Measurements from ENCODE around the gene CEBPZ. TPM values are rescaled to one million over a fixed set of nuclear protein-coding genes. Genes with fewer than 3 reads are reported as not detected.
"Not testable (repeated sequence)": the region's sequence is repeated elsewhere in the genome, so short reads cannot be mapped to it uniquely, and the experiment has no call there.

The CEBPZ gene
- total RNA-seq, 2 experiments from 2014 or later = 53.5 to 56.9 TPM

- H3K27ac Mint-ChIP-seq, POLR2A ChIA-PET, H3K4me3 Mint-ChIP-seq, DNase-seq, H3K27me3 Mint-ChIP-seq: not testable (repeated sequence)
- CTCF ChIA-PET = interaction anchor here (0.9 kb wide), 1 partner anchor 9 kb away, joined by 3 read pairs; no protein-coding TSS in a partner anchor
- Mint-ChIP-seq H3K9me3 (peaks cover 43% of the 10 kb centered on the region), H3K4me1 (peaks cover 17% of the 10 kb centered on the region), H3K36me3 (ENCODE audit: low read depth) (peaks cover 92% of the 10 kb centered on the region)
These were observed 24.6 kb downstream of the CEBPZ start for GRCh38 chr2:37206760-37207159.

GRCh38 chr2:37205689-37206341, 25.6 kb downstream of the CEBPZ start:
- CTCF ChIA-PET = no interaction called here
- no peak overlapping the region for H3K4me3 Mint-ChIP-seq
- peaks cover 43% of the 10 kb centered on the region for H3K9me3 Mint-ChIP-seq
- H3K27me3 Mint-ChIP-seq = no peaks in the 10 kb centered on the region
- POLR2A ChIA-PET = no interaction called here
- no peak overlapping the region for H3K27ac Mint-ChIP-seq
- no peak for DNase-seq
- H3K4me1 Mint-ChIP-seq = peaks cover 24% of the 10 kb centered on the region
- peaks cover 90% of the 10 kb centered on the region for H3K36me3 Mint-ChIP-seq (ENCODE audit: low read depth)

DNA sequence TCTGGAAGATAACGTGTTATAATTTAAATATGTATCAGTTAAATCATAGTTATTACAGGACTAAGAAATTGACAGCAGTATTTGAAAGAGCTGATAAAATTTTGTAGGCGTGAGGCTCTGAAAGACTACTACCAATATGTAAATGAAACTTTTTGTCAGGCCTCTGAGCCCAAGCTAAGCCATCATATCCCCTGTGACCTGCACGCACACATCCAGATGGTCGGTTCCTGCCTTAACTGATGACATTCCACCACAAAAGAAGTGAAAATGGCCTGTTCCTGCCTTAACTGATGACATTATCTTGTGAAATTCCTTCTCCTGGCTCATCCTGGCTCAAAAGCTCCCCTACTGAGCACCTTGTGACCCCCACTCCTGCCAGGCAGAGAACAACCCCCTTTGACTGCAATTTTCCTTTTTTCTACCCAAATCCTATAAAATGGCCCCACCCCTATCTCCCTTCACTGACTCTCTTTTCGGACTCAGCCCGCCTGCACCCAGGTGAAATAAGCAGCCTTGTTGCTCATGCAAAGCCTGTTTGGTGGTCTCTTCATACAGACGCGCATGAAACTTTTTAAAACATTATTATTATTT, 26.2 kb downstream of the CEBPZ start:
- H3K4me3 Mint-ChIP-seq, CTCF ChIA-PET, H3K27ac Mint-ChIP-seq, DNase-seq, POLR2A ChIA-PET, H3K27me3 Mint-ChIP-seq: not testable (repeated sequence)
- peaks cover 30% of the 10 kb centered on the region for H3K4me1 Mint-ChIP-seq
- H3K36me3 Mint-ChIP-seq (ENCODE audit: low read depth) = peaks cover 90% of the 10 kb centered on the region
- peaks cover 43% of the 10 kb centered on the region for H3K9me3 Mint-ChIP-seq

DNA sequence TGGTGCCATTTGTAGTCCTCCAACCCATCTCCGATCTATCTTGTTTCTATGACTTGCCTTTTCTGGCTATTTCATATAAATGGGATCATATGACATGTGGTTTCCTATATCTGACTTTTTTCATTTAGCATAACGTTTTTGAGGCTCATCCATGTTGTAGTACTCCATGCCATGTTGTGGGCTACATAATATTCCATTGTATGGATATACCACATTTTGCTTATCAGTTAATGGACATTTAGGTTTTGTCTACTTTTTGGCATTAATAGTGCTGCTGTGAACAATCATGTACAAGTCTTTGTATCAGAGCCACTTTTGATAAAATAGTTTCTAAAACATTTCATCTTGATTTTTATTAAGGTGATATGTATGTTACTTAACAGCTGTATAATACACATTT, 27.7 kb downstream of the CEBPZ start:
- CTCF ChIA-PET = no interaction called here
- H3K4me1 Mint-ChIP-seq = peaks cover 41% of the 10 kb centered on the region
- peaks cover 85% of the 10 kb centered on the region for H3K36me3 Mint-ChIP-seq (ENCODE audit: low read depth)
- POLR2A ChIA-PET = no interaction called here
- H3K4me3 Mint-ChIP-seq = no peak overlapping the region
- DNase-seq = no peak
- no peak overlapping the region for H3K27ac Mint-ChIP-seq
- no peaks in the 10 kb centered on the region for H3K27me3 Mint-ChIP-seq
- peaks cover 34% of the 10 kb centered on the region for H3K9me3 Mint-ChIP-seq

- Mint-ChIP-seq H3K27me3 (no peaks in the 10 kb centered on the region), H3K36me3 (ENCODE audit: low read depth) (peaks cover 73% of the 10 kb centered on the region), H3K27ac (no peak overlapping the region), H3K4me1 (peaks cover 44% of the 10 kb centered on the region), H3K4me3 (no peak overlapping the region), H3K9me3 (peaks cover 15% of the 10 kb centered on the region)
- ChIA-PET POLR2A (interaction anchor here (0.6 kb wide), 1 partner anchor 726 kb away, joined by 3 read pairs; no protein-coding TSS in a partner anchor), CTCF (interaction anchor here (0.8 to 0.9 kb wide), 2 partner anchors 19 to 30 kb away, joined by 3 read pairs; partner anchors contain the start of genes CEBPZ and NDUFAF7)
- no peak for DNase-seq
These were observed 29.6 kb downstream of the CEBPZ start for GRCh38 chr2:37201766-37202165.

- H3K9me3 Mint-ChIP-seq = peaks cover 12% of the 10 kb centered on the region
- CTCF ChIA-PET = interaction anchor here (0.6 to 1.4 kb wide), 4 partner anchors 19 to 155 kb away, joined by 3 to 7 read pairs (median 3); partner anchors contain the start of genes CEBPZ and NDUFAF7
- H3K27me3 Mint-ChIP-seq = no peaks in the 10 kb centered on the region
- POLR2A ChIA-PET = interaction anchor here (0.6 kb wide), 1 partner anchor 726 kb away, joined by 3 read pairs; no protein-coding TSS in a partner anchor
- H3K27ac Mint-ChIP-seq = no peak overlapping the region
- DNase-seq = no peak
- H3K36me3 Mint-ChIP-seq (ENCODE audit: low read depth) = peaks cover 70% of the 10 kb centered on the region
- peaks cover 44% of the 10 kb centered on the region for H3K4me1 Mint-ChIP-seq
- H3K4me3 Mint-ChIP-seq = no peak overlapping the region
These were observed 30.2 kb downstream of the CEBPZ start for GRCh38 chr2:37201208-37201607.

- peaks cover 46% of the 10 kb centered on the region for H3K4me1 Mint-ChIP-seq
- no peak overlapping the region for H3K4me3 Mint-ChIP-seq
- peaks cover 4% of the 10 kb centered on the region for H3K9me3 Mint-ChIP-seq
- no peaks in the 10 kb centered on the region for H3K27me3 Mint-ChIP-seq
- H3K27ac Mint-ChIP-seq = no peak overlapping the region
- DNase-seq = no peak
- H3K36me3 Mint-ChIP-seq (ENCODE audit: low read depth) = peaks cover 46% of the 10 kb centered on the region
- POLR2A ChIA-PET = no interaction called here
- CTCF ChIA-PET = no interaction called here
These were observed 32.7 kb downstream of the CEBPZ start for GRCh38 chr2:37198681-37199065.

DNA sequence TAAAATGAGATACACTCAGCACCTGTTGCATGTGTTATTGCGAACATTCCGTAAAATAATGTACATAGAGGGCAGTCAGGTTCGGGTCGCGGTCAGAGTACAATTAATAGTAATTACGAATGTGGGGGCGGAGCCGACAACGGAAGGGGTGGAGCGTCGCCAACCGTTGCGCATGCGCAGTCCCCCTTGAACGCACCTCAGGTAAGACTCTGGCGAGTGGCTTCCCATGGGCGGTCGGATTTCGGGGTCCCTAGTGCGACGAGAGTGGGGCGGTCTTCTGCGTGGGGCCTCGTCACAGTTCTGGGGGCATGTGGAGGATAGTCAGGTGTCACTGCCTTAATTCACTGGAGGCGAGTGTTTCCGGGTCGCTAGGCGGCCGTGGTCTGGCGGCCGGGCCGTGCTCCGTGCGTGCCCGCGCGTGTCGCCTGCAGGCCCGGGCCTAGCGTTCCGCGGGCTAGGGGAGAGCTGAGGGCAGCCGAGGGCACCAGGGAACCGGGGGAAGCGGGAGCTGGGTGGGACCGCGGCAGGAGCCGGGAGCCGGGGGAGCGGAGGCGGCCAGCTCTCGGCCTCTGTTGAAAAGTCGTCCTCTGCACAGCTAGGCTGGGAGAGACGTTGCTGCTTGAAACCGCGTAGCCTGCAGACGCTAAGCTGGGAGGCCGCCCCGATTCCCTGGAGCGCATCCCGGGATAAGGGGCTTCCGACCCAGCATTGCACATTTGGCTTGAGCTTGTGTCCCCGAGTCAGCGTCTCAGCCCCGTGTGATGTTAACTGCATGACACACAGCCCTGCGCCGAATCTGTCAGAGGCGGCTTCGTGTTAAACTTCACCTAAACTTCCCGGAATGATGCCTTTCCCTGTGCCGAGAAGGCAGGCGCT, 34.8 kb downstream of the CEBPZ start, which contains the start of gene CEBPZOS:
Gene CEBPZOS (plus strand): TSS at position 177 of the 876 bp plus-strand sequence. CDS start 3,209 bp downstream, outside the sequence.
- POLR2A ChIA-PET = interaction anchor here (0.8 kb wide), 1 partner anchor 40 kb away, joined by 3 read pairs; the partner anchor contains the start of gene EIF2AK2
- peaks cover 32% of the 10 kb centered on the region for H3K36me3 Mint-ChIP-seq (ENCODE audit: low read depth)
- no peaks in the 10 kb centered on the region for H3K9me3 Mint-ChIP-seq
- peak; percentile 87 for DNase-seq
- peaks cover 3% of the 10 kb centered on the region for H3K27me3 Mint-ChIP-seq
- peak within 1 kb of the TSS; percentile 95 for H3K27ac Mint-ChIP-seq
- CTCF ChIA-PET = interaction anchor here (0.5 to 1.0 kb wide), 4 partner anchors 15 to 162 kb away, joined by 3 to 4 read pairs (median 3); no protein-coding TSS in a partner anchor
- H3K4me1 Mint-ChIP-seq = peaks cover 40% of the 10 kb centered on the region
- peak within 1 kb of the TSS; percentile 87 for H3K4me3 Mint-ChIP-seq

DNA sequence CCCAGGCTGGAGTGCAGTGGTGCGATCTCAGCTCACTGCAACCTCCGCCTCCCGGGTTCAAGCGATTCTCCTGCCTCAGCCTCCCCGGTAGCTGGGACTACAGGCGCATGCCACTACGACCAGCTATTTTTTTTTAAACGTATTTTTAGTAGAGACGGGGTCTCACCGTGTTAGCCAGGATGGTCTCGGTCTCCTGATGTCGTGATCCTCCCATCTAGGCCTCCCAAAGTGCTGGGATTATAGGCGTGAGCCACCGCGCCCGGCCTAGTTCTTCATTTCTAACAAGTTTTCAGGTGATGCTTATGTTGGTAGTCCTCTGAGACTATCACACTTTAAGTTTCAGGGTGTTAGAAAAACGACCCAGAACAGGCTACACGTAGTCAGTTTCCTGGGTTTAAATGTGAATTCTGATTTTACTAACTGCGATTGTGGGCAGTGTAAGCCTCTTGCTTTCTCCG, 35.5 kb downstream of the CEBPZ start:
- peaks cover 36% of the 10 kb centered on the region for H3K4me1 Mint-ChIP-seq
- DNase-seq, H3K27me3 Mint-ChIP-seq, H3K9me3 Mint-ChIP-seq, POLR2A ChIA-PET, CTCF ChIA-PET: not testable (repeated sequence)
- H3K27ac Mint-ChIP-seq = peak overlapping the region; percentile 95
- peaks cover 27% of the 10 kb centered on the region for H3K36me3 Mint-ChIP-seq (ENCODE audit: low read depth)
- peak overlapping the region; percentile 87 for H3K4me3 Mint-ChIP-seq

- Mint-ChIP-seq H3K36me3 (ENCODE audit: low read depth) (peaks cover 9% of the 10 kb centered on the region), H3K9me3 (no peaks in the 10 kb centered on the region), H3K27me3 (peaks cover 8% of the 10 kb centered on the region), H3K4me3 (no peak overlapping the region), H3K27ac (no peak overlapping the region), H3K4me1 (peaks cover 15% of the 10 kb centered on the region)
- ChIA-PET CTCF (interaction anchor here (0.7 to 1.4 kb wide), 3 partner anchors 11 to 144 kb away, joined by 3 to 4 read pairs (median 4); no protein-coding TSS in a partner anchor), POLR2A (no interaction called here)
- DNase-seq = no peak
These were observed 38.8 kb downstream of the CEBPZ start for GRCh38 chr2:37192551-37192950.

DNA sequence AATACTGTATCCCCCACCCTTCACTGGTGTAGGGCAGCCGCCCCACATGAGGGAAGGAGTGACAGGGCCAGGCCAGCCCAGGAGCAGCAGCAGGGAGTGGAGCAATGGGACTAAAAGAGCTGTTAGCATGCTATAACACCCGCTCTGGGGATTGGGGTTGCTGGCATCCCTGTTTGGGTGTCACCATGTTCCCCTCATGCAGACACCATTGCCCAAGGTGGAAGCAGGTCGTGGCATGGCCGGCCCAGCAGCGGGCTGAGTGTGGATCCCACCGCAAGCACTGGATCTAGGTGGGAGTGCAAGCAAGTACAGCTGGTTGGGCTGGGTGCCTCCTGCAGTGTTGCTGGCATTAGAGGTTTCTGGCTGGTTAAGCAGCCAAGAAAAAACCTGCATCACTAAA, 39.6 kb downstream of the CEBPZ start:
- H3K27ac Mint-ChIP-seq = no peak overlapping the region
- no peak overlapping the region for H3K4me3 Mint-ChIP-seq
- DNase-seq = no peak
- peaks cover 9% of the 10 kb centered on the region for H3K27me3 Mint-ChIP-seq
- POLR2A ChIA-PET = no interaction called here
- peaks cover 8% of the 10 kb centered on the region for H3K4me1 Mint-ChIP-seq
- H3K36me3 Mint-ChIP-seq (ENCODE audit: low read depth) = peaks cover 3% of the 10 kb centered on the region
- H3K9me3 Mint-ChIP-seq = no peaks in the 10 kb centered on the region
- CTCF ChIA-PET = interaction anchor here (0.6 to 1.4 kb wide), 2 partner anchors 15 to 825 kb away, joined by 3 read pairs; no protein-coding TSS in a partner anchor

DNA sequence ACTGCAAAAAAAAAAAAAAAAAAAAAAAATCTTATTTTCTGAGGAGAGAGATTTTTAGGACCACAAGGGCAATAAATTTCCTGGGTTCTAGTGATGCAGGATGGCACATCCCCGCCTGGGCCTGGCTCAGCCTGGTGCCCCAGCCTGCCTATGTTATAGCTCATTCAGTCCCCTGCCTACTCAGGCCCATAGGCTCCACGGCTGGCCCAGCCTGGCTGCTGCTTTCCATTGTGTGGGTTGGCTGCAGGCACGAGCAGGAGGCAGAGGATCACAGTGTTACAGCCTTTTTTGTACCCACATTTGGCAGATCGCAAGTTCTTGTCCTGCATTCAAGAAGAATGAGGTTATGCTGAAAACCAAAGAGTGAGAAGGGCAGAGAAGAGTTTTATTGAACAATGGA, 40.1 kb downstream of the CEBPZ start:
- Mint-ChIP-seq H3K36me3 (ENCODE audit: low read depth) (peaks cover 1% of the 10 kb centered on the region), H3K4me3 (no peak overlapping the region), H3K4me1 (peaks cover 6% of the 10 kb centered on the region), H3K27me3 (peaks cover 9% of the 10 kb centered on the region), H3K27ac (no peak overlapping the region), H3K9me3 (no peaks in the 10 kb centered on the region)
- ChIA-PET CTCF (interaction anchor here (0.6 to 1.4 kb wide), 3 partner anchors 14 to 825 kb away, joined by 3 to 4 read pairs (median 3); no protein-coding TSS in a partner anchor), POLR2A (no interaction called here)
- no peak for DNase-seq

Measured in activated CD4-positive, alpha-beta T cell treated with anti-CD3 and anti-CD28 coated beads, Interleukin-2, amount 10 ng/mL, durations not matched to agents 7 days and 5 days (primary cell).